HepG2 (cell line): Measurements from ENCODE around the gene MIS18A.

Experiments used
- EZH2 ChIP-seq: conservative IDR thresholded peaks from 2 replicates; pipeline ENCODE4 v1.6.1; 2012; ENCODE audit warnings: mild to moderate bottlenecking, low read depth, low read length, moderate library complexity
- HDAC2 ChIP-seq: sonication (generic); formaldehyde crosslinking; IDR thresholded peaks from 2 replicates; pipeline ENCODE4 v1.4.0; 2020; ENCODE audit warnings: missing genetic modification reagents
- KAT7 ChIP-seq: IDR thresholded peaks from 2 replicates; pipeline ENCODE4 v1.6.1; 2018; ENCODE audit warnings: borderline replicate concordance, missing compliant biosample characterization
- KLF16 ChIP-seq, 2 experiments: sonication (generic) in 1 of 2; formaldehyde crosslinking in 1 of 2; IDR thresholded peaks; 2 replicates each; pipeline versions ENCODE4 v1.6.1 to v1.8.0; 2016 to 2023; ENCODE audit warnings: missing genetic modification reagents in 2 of 2, missing compliant biosample characterization in 1 of 2
- MAZ ChIP-seq, 2 experiments: sonication (generic) in 1 of 2; formaldehyde crosslinking in 1 of 2; IDR thresholded peaks; 2 replicates each; pipeline versions ENCODE4 v1.5.0 to v1.6.1; 2012 to 2020; ENCODE audit warnings: low read depth in 2 of 2, mild to moderate bottlenecking in 2 of 2, borderline replicate concordance in 1 of 2, improper control_type of control experiment in 1 of 2, low read length in 1 of 2, missing genetic modification reagents in 1 of 2, moderate library complexity in 1 of 2
- TF ChIP-seq, protein P1 (sequence below): sonication (generic); formaldehyde crosslinking; IDR thresholded peaks from 2 replicates; pipeline ENCODE4 v1.4.0; 2020; ENCODE audit warnings: mild to moderate bottlenecking, missing genetic modification reagents
- TF ChIP-seq, protein P2 (sequence below): sonication (generic); formaldehyde crosslinking; IDR thresholded peaks from 2 replicates; pipeline ENCODE4 v1.5.0; 2020; ENCODE audit warnings: mild to moderate bottlenecking, missing genetic modification reagents, moderate library complexity
- TF ChIP-seq, protein P3 (sequence below): sonication (generic); formaldehyde crosslinking; IDR thresholded peaks from 2 replicates; pipeline ENCODE4 v1.5.1; 2020; ENCODE audit warnings: mild to moderate bottlenecking, missing genetic modification reagents, borderline replicate concordance
- TF ChIP-seq, protein P4 (sequence below): sonication (generic); formaldehyde crosslinking; IDR thresholded peaks from 2 replicates; pipeline ENCODE4 v1.8.1; 2023; ENCODE audit warnings: missing genetic modification reagents, mild to moderate bottlenecking, borderline replicate concordance
- TF ChIP-seq, protein P5 (sequence below): IDR thresholded peaks from 2 replicates; pipeline ENCODE4 v1.6.1; 2016; ENCODE audit warnings: low read depth, borderline replicate concordance

DNA sequence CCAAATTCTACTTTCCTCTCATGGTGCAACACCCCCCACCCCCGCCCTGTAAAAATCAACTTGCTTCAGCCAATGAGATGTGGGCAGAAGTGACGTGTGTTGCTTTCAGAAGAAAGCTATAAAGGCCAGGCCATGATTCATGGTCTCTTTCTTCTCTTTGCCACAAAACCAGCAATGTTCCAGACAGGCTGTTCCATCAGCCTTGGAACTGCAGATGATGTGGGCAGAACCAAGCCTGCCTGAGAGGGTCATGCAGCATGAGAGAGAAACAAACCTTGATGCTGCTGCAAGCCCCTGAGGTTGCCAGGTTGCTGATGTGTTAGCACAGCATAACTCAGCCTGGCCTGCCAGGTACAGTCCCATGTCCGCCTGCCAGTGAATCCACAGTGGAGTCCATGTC is 41.8 kb downstream of the MIS18A start:
- no peak for TF ChIP-seq EZH2
- no peak for TF ChIP-seq HDAC2 (CRISPR knock-in tag)
- TF ChIP-seq, protein P1, sequence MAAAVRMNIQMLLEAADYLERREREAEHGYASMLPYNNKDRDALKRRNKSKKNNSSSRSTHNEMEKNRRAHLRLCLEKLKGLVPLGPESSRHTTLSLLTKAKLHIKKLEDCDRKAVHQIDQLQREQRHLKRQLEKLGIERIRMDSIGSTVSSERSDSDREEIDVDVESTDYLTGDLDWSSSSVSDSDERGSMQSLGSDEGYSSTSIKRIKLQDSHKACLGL, result no peak
- TF ChIP-seq, protein P2, sequence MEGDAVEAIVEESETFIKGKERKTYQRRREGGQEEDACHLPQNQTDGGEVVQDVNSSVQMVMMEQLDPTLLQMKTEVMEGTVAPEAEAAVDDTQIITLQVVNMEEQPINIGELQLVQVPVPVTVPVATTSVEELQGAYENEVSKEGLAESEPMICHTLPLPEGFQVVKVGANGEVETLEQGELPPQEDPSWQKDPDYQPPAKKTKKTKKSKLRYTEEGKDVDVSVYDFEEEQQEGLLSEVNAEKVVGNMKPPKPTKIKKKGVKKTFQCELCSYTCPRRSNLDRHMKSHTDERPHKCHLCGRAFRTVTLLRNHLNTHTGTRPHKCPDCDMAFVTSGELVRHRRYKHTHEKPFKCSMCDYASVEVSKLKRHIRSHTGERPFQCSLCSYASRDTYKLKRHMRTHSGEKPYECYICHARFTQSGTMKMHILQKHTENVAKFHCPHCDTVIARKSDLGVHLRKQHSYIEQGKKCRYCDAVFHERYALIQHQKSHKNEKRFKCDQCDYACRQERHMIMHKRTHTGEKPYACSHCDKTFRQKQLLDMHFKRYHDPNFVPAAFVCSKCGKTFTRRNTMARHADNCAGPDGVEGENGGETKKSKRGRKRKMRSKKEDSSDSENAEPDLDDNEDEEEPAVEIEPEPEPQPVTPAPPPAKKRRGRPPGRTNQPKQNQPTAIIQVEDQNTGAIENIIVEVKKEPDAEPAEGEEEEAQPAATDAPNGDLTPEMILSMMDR (CRISPR knock-in tag), result no peak
- no peak for TF ChIP-seq KLF16 (CRISPR knock-in tag; IDR thresholded peaks at IDR 0.05)
- no peak for TF ChIP-seq KAT7 (CRISPR knock-in tag)
- TF ChIP-seq, protein P3, sequence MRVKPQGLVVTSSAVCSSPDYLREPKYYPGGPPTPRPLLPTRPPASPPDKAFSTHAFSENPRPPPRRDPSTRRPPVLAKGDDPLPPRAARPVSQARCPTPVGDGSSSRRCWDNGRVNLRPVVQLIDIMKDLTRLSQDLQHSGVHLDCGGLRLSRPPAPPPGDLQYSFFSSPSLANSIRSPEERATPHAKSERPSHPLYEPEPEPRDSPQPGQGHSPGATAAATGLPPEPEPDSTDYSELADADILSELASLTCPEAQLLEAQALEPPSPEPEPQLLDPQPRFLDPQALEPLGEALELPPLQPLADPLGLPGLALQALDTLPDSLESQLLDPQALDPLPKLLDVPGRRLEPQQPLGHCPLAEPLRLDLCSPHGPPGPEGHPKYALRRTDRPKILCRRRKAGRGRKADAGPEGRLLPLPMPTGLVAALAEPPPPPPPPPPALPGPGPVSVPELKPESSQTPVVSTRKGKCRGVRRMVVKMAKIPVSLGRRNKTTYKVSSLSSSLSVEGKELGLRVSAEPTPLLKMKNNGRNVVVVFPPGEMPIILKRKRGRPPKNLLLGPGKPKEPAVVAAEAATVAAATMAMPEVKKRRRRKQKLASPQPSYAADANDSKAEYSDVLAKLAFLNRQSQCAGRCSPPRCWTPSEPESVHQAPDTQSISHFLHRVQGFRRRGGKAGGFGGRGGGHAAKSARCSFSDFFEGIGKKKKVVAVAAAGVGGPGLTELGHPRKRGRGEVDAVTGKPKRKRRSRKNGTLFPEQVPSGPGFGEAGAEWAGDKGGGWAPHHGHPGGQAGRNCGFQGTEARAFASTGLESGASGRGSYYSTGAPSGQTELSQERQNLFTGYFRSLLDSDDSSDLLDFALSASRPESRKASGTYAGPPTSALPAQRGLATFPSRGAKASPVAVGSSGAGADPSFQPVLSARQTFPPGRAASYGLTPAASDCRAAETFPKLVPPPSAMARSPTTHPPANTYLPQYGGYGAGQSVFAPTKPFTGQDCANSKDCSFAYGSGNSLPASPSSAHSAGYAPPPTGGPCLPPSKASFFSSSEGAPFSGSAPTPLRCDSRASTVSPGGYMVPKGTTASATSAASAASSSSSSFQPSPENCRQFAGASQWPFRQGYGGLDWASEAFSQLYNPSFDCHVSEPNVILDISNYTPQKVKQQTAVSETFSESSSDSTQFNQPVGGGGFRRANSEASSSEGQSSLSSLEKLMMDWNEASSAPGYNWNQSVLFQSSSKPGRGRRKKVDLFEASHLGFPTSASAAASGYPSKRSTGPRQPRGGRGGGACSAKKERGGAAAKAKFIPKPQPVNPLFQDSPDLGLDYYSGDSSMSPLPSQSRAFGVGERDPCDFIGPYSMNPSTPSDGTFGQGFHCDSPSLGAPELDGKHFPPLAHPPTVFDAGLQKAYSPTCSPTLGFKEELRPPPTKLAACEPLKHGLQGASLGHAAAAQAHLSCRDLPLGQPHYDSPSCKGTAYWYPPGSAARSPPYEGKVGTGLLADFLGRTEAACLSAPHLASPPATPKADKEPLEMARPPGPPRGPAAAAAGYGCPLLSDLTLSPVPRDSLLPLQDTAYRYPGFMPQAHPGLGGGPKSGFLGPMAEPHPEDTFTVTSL (CRISPR knock-in tag), result no peak
- no peak for TF ChIP-seq MAZ (IDR thresholded peaks at IDR 0.05; ENCODE audit: borderline replicate concordance, low read depth, low read length)
- TF ChIP-seq MAZ (CRISPR knock-in tag; IDR thresholded peaks at IDR 0.05; ENCODE audit: low read depth), result no peak
- TF ChIP-seq, protein P4, sequence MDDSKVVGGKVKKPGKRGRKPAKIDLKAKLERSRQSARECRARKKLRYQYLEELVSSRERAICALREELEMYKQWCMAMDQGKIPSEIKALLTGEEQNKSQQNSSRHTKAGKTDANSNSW (CRISPR knock-in tag), result no peak
- TF ChIP-seq, protein P5, sequence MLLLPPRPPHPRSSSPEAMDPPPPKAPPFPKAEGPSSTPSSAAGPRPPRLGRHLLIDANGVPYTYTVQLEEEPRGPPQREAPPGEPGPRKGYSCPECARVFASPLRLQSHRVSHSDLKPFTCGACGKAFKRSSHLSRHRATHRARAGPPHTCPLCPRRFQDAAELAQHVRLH, result no peak
